Thymus (tissue), 11 donors: ENCODE measurements around the gene MYLIP. TPM values are rescaled to one million over a fixed set of nuclear protein-coding genes. Genes with fewer than 3 reads are reported as not detected.
"Not testable (repeated sequence)": the region's sequence is repeated elsewhere in the genome, so short reads cannot be mapped to it uniquely, and the experiment has no call there.

Source experiments
- DNase-seq, 9 donors: peaks; one replicate each; pipeline ENCODE4 v3.0.0-alpha.2; 2013; ENCODE audit warnings: low spot score in 9 of 9, low read depth in 6 of 9, missing footprints in 1 of 9
- H3K27ac ChIP-seq, 2 donors: one replicate each; pipeline ENCODE4 v1.5.1; 2013; ENCODE audit warnings: control low read depth in 1 of 2, low read depth in 1 of 2, low read length in 1 of 2, mild to moderate bottlenecking in 1 of 2, moderate library complexity in 1 of 2
- H3K27me3 ChIP-seq, 2 donors: one replicate each; pipeline ENCODE4 v1.5.1; 2013; ENCODE audit warnings: low read length in 1 of 2; ENCODE audit not compliant: control insufficient read depth in 2 of 2, insufficient read depth in 1 of 2
- H3K36me3 ChIP-seq, 2 donors: one replicate each; pipeline ENCODE4 v1.5.1; 2013; ENCODE audit warnings: low read length in 1 of 2, mild to moderate bottlenecking in 1 of 2, moderate library complexity in 1 of 2; ENCODE audit not compliant: control insufficient read depth in 2 of 2, insufficient read depth in 2 of 2
- H3K4me1 ChIP-seq, 2 donors: one replicate each; pipeline ENCODE4 v1.5.1; 2013; ENCODE audit warnings: low read length in 2 of 2; ENCODE audit not compliant: control insufficient read depth in 2 of 2, insufficient read depth in 2 of 2
- H3K4me3 ChIP-seq, 2 donors: one replicate each; pipeline ENCODE4 v1.5.1; 2013; ENCODE audit warnings: low read length in 2 of 2, control low read depth in 1 of 2, mild to moderate bottlenecking in 1 of 2
- H3K9me3 ChIP-seq, 2 donors: one replicate each; pipeline ENCODE4 v1.5.1; 2013; ENCODE audit warnings: low read length in 1 of 2, mild to moderate bottlenecking in 1 of 2; ENCODE audit not compliant: control insufficient read depth in 2 of 2, insufficient read depth in 1 of 2
- WGBS: extraction: QIAGEN DNeasy Blood & Tissue Kit; methylation state at CpG from one replicate; pipeline ENCODE4 v1.1.7; 2013; 5-methylcytosine and 5-hydroxymethylcytosine counted together
- polyA plus RNA-seq: library from polyadenylated mRNA; stranded (reverse); fragments of 200-250 nt; gene quantifications from one replicate; pipeline ENCODE4 v1.2.3, GENCODE V29; 2013
- total RNA-seq: library from RNA; stranded (reverse); fragments of 120-200 nt; gene quantifications from one replicate; pipeline ENCODE4 v1.2.4, GENCODE V29; 2013
- donor health status: healthy.

MYLIP gene
- total and polyA plus RNA-seq, 2 donors, result 11.8 to 25.5 TPM

GRCh38 chr6:16168121-16168520, 39.2 kb downstream of the MYLIP start:
- Histone ChIP-seq H3K27ac (no peak overlapping the region), H3K4me1 (peaks cover 3 to 8% of the 10 kb centered on the region in 2 donors), H3K27me3 (no peaks in the 10 kb centered on the region), H3K9me3 (no peaks in the 10 kb centered on the region), H3K36me3 (no peaks in the 10 kb centered on the region), H3K4me3 (no peak overlapping the region)
- peak in 1 of 9 donors; percentile 28 for DNase-seq
- WGBS, result 59% methylated on average over 5 of the region's 5 CpGs

GRCh38 chr6:16168858-16169257, 40.0 kb downstream of the MYLIP start:
- DNase-seq, result peak in 5 of 9 donors; percentile 21 to 67 (median 34)
- Histone ChIP-seq H3K36me3 (no peaks in the 10 kb centered on the region), H3K4me1 (peaks cover 3 to 8% of the 10 kb centered on the region in 2 donors), H3K4me3 (no peak overlapping the region), H3K27me3 (no peaks in the 10 kb centered on the region), H3K27ac (no peak overlapping the region), H3K9me3 (no peaks in the 10 kb centered on the region)
- WGBS, result 65% methylated on average over 3 of the region's 3 CpGs

- DNase-seq, result no peak
- WGBS, result 92% methylated on average over 2 of the region's 2 CpGs
- H3K4me3 ChIP-seq, result no peak overlapping the region
- no peak overlapping the region for H3K27ac ChIP-seq
- no peaks in the 10 kb centered on the region for H3K9me3 ChIP-seq
- no peaks in the 10 kb centered on the region for H3K27me3 ChIP-seq
- peaks cover 5 to 8% of the 10 kb centered on the region in 2 donors for H3K4me1 ChIP-seq
- no peaks in the 10 kb centered on the region for H3K36me3 ChIP-seq
Observed at GRCh38 chr6:16171400-16171799, 42.5 kb downstream of the MYLIP start.

- H3K27ac ChIP-seq, result no peak overlapping the region
- H3K36me3 ChIP-seq, result no peaks in the 10 kb centered on the region
- 97% methylated on average over 3 of the region's 3 CpGs for WGBS
Observed at GRCh38 chr6:16173167-16173940, 44.5 kb downstream of the MYLIP start.

GRCh38 chr6:16174416-16175078, 45.7 kb downstream of the MYLIP start:
- DNase-seq, result no peak
- peaks cover 0 to 2% of the 10 kb centered on the region in 2 donors for H3K9me3 ChIP-seq
- H3K4me3 ChIP-seq, result no peak overlapping the region
- WGBS, result 74% methylated on average over 8 of the region's 8 CpGs
- peaks cover 3 to 6% of the 10 kb centered on the region in 2 donors for H3K4me1 ChIP-seq
- no peaks in the 10 kb centered on the region for H3K27me3 ChIP-seq
- H3K36me3 ChIP-seq, result no peaks in the 10 kb centered on the region
- no peak overlapping the region for H3K27ac ChIP-seq

More at GRCh38 chr6:16173167-16173940, 44.5 kb downstream of the MYLIP start:
- no peak for DNase-seq
- Histone ChIP-seq H3K27me3 (no peaks in the 10 kb centered on the region), H3K9me3 (no peaks in the 10 kb centered on the region), H3K4me1 (peaks cover 2 to 3% of the 10 kb centered on the region in 2 donors), H3K4me3 (no peak overlapping the region)

GRCh38 chr6:16176600-16176999, 47.7 kb downstream of the MYLIP start:
- H3K36me3 ChIP-seq, DNase-seq, H3K4me3 ChIP-seq, H3K27me3 ChIP-seq, H3K27ac ChIP-seq: not testable (repeated sequence)
- 99% methylated on average over 1 of the region's 1 CpG for whole genome bisulfite sequencing
- Histone ChIP-seq H3K4me1 (peaks cover 10 to 13% of the 10 kb centered on the region in 2 donors), H3K9me3 (peaks cover 3 to 14% of the 10 kb centered on the region in 2 donors)

- no peak for DNase-seq
Observed at GRCh38 chr6:16177881-16178280, 49.0 kb downstream of the MYLIP start.

GRCh38 chr6:16178351-16178750, 49.5 kb downstream of the MYLIP start:
- Histone ChIP-seq H3K27me3 (no peaks in the 10 kb centered on the region), H3K27ac (no peak overlapping the region), H3K36me3 (no peaks in the 10 kb centered on the region), H3K4me1 (peaks cover 10 to 13% of the 10 kb centered on the region in 2 donors), H3K4me3 (no peak overlapping the region), H3K9me3 (peaks cover 3 to 19% of the 10 kb centered on the region in 2 donors)
- WGBS, result 99% methylated on average over 7 of the region's 7 CpGs
- DNase-seq, result no peak

More at GRCh38 chr6:16177881-16178280, 49.0 kb downstream of the MYLIP start:
- Histone ChIP-seq H3K27ac (no peak overlapping the region), H3K4me3 (no peak overlapping the region), H3K36me3 (no peaks in the 10 kb centered on the region), H3K9me3 (peaks cover 3 to 19% of the 10 kb centered on the region in 2 donors), H3K4me1 (peaks cover 10 to 13% of the 10 kb centered on the region in 2 donors), H3K27me3 (no peaks in the 10 kb centered on the region)
- WGBS, result 99% methylated on average over 5 of the region's 5 CpGs

GRCh38 chr6:16179063-16179462, 50.2 kb downstream of the MYLIP start:
- no peak for DNase-seq

More at GRCh38 chr6:16179063-16179462, 50.2 kb downstream of the MYLIP start:
- peaks cover 10 to 13% of the 10 kb centered on the region in 2 donors for H3K4me1 ChIP-seq
- no peak overlapping the region for H3K27ac ChIP-seq
- 98% methylated on average over 2 of the region's 2 CpGs for whole genome bisulfite sequencing
- H3K27me3 ChIP-seq, result no peaks in the 10 kb centered on the region
- H3K36me3 ChIP-seq, result no peaks in the 10 kb centered on the region
- peaks cover 3 to 19% of the 10 kb centered on the region in 2 donors for H3K9me3 ChIP-seq
- H3K4me3 ChIP-seq, result no peak overlapping the region
